Glutamatergic neuron (in vitro differentiated cells): ENCODE measurements around the gene CD6. TPM values are rescaled to one million over a fixed set of nuclear protein-coding genes. Genes with fewer than 3 reads are reported as not detected.
"Not testable (repeated sequence)": the region's sequence is repeated elsewhere in the genome, so short reads cannot be mapped to it uniquely, and the experiment has no call there.

Experiments
- DNase-seq: peaks from one replicate; pipeline ENCODE4 v3.0.0; 2022
- H3K27ac Mint-ChIP-seq: one replicate; pipeline ENCODE4 v1.8.0; 2020; ENCODE audit warnings: mild to moderate bottlenecking, mixed read lengths, inconsistent platforms; ENCODE audit not compliant: unreplicated experiment
- H3K27me3 Mint-ChIP-seq: one replicate; pipeline ENCODE4 v1.8.0; 2020; ENCODE audit warnings: mild to moderate bottlenecking, moderate library complexity, mixed read lengths, inconsistent platforms; ENCODE audit not compliant: unreplicated experiment
- H3K36me3 Mint-ChIP-seq: one replicate; pipeline ENCODE4 v1.8.0; 2020; ENCODE audit warnings: mild to moderate bottlenecking, mixed read lengths, inconsistent platforms; ENCODE audit not compliant: unreplicated experiment
- H3K4me1 Mint-ChIP-seq: one replicate; pipeline ENCODE4 v1.8.0; 2020; ENCODE audit warnings: mild to moderate bottlenecking, low read depth, mixed read lengths, inconsistent platforms; ENCODE audit not compliant: unreplicated experiment
- H3K4me3 Mint-ChIP-seq: one replicate; pipeline ENCODE4 v1.8.0; 2020; ENCODE audit warnings: mild to moderate bottlenecking, mixed read lengths, inconsistent platforms; ENCODE audit not compliant: unreplicated experiment
- H3K9me3 Mint-ChIP-seq: one replicate; pipeline ENCODE4 v1.8.0; 2020; ENCODE audit warnings: mild to moderate bottlenecking, moderate library complexity, mixed read lengths, inconsistent platforms; ENCODE audit not compliant: unreplicated experiment
- CTCF ChIP-seq: fragments of 200-600 bp; sonication (generic); IDR thresholded peaks from one replicate; pipeline ENCODE4 v1.5.0; 2021; ENCODE audit not compliant: partially characterized antibody, unreplicated experiment
- total RNA-seq: library from RNA; stranded (reverse); fragmentation: NEBNext Ultra II Directional; extraction: Animal tissue kit (Norgen Biotek cat#: 25700); gene quantifications from one replicate; pipeline ENCODE4 v1.2.1, GENCODE V29; 2021; ENCODE audit not compliant: unreplicated experiment

The CD6 gene
- total RNA-seq, 1 donor from 2014 or later: not detected

DNA sequence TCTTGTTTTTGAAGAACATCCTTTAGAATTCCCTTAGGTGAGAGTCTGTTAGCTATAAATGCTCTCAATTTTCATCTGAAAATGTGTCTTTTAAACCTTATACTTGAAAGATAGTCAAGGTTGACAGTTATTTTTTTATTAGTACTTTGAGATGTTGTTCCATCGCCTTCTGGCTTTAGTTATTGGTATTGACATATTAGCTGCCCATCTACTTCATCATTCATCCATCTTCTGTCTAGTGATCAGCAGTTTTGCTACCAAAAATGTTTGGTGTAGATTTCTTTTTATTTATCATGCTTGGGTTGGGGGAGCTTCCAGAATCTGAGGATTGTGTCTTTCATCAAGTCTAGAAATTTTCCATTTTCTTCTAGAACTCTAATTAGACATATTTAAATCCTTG lies 3.3 kb upstream of the CD6 start:
- Mint-ChIP-seq H3K36me3 (peaks cover 22% of the 10 kb centered on the region), H3K27ac (no peak overlapping the region), H3K27me3 (peaks cover 3% of the 10 kb centered on the region), H3K4me3 (no peak overlapping the region), H3K4me1 (no peaks in the 10 kb centered on the region), H3K9me3 (peaks cover 4% of the 10 kb centered on the region)
- DNase-seq: no peak
- no peak for TF ChIP-seq CTCF

GRCh38 chr11:60970369-60970774 lies 1.1 kb upstream of the CD6 start:
- peak; percentile 73 for DNase-seq
- Mint-ChIP-seq H3K27me3 (peaks cover 5% of the 10 kb centered on the region), H3K4me3 (no peak overlapping the region), H3K36me3 (peaks cover 22% of the 10 kb centered on the region), H3K9me3 (peaks cover 4% of the 10 kb centered on the region), H3K4me1 (no peaks in the 10 kb centered on the region), H3K27ac (no peak overlapping the region)
- TF ChIP-seq CTCF: peak; percentile 73

- DNase-seq: no peak
- Mint-ChIP-seq H3K4me1 (no peaks in the 10 kb centered on the region), H3K9me3 (peaks cover 4% of the 10 kb centered on the region), H3K36me3 (peaks cover 22% of the 10 kb centered on the region), H3K4me3 (no peak overlapping the region), H3K27me3 (peaks cover 5% of the 10 kb centered on the region), H3K27ac (no peak overlapping the region)
- no peak for TF ChIP-seq CTCF
These were observed 590 bp upstream of the CD6 start for GRCh38 chr11:60970890-60971289.

GRCh38 chr11:60972182-60973030 lies 926 bp downstream of the CD6 start:
- no peak overlapping the region for H3K4me3 Mint-ChIP-seq
- no peak for TF ChIP-seq CTCF
- no peak for DNase-seq
- no peak overlapping the region for H3K27ac Mint-ChIP-seq
- peaks cover 15% of the 10 kb centered on the region for H3K36me3 Mint-ChIP-seq
- H3K27me3 Mint-ChIP-seq: peaks cover 5% of the 10 kb centered on the region
- H3K4me1 Mint-ChIP-seq: peaks cover 2% of the 10 kb centered on the region
- H3K9me3 Mint-ChIP-seq: peaks cover 4% of the 10 kb centered on the region

- H3K9me3 Mint-ChIP-seq: no peaks in the 10 kb centered on the region
- DNase-seq: no peak
- no peak overlapping the region for H3K4me3 Mint-ChIP-seq
- peaks cover 2% of the 10 kb centered on the region for H3K4me1 Mint-ChIP-seq
- no peak overlapping the region for H3K27ac Mint-ChIP-seq
- H3K36me3 Mint-ChIP-seq: peaks cover 6% of the 10 kb centered on the region
- no peak for TF ChIP-seq CTCF
- H3K27me3 Mint-ChIP-seq: peaks cover 6% of the 10 kb centered on the region
These were observed 2.2 kb downstream of the CD6 start for GRCh38 chr11:60973699-60974098.

DNA sequence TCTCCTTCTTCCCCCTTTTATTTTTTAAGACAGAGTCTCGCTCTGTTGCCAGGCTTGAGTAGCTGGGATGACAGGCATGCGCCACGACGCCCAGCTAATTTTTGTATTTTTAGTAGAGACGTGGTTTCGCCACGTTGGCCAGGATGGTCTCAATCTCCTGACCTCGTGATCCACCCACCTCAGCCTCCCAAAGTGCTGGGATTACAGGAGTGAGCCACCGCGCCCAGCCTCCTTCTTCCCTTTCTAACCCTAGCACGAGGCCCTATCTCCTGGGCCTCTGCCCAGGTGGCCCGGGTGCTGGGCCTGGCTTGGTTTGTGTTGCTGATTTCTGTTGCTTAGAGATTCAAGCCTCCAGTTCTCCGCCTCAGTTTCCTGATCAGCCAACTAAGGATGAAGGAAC lies 2.8 kb downstream of the CD6 start:
- H3K36me3 Mint-ChIP-seq, H3K9me3 Mint-ChIP-seq, DNase-seq, H3K4me1 Mint-ChIP-seq, H3K27me3 Mint-ChIP-seq, H3K4me3 Mint-ChIP-seq, H3K27ac Mint-ChIP-seq: not testable (repeated sequence)
